ENCODE data around the gene SORL1.

DNA sequence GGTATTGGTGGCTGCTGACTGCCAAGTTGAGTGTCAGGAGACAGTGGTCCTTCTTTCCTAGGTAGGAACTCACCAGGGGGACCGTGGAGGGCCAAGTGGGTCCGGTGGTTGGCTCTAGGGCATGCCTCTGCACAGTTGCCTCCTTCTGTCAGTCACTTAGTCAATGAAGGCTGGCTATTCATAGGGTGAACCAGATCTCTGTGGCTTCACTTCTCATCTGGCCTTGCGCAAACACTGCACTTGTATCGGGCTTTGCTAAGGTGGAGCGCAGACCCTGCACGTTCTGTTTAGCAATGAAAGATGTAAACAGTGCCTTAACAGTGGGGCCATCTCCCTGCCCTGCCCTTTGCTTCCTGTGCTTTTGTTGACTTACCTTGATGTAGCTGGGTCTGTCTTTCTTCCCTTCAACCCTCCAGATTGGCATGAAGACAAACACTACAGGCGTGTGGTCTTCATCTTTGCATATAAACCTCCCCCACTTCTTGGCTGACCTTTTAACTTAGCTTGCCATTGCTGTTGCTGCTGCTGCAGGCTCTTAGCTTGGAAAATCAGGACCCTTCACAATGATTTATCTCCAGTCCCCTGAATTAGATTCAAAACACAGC lies 7.4 kb downstream of the SORL1 start:
- TF ChIP-seq POLR2AphosphoS5 (IDR thresholded peaks at IDR 0.05) (no peak), EP300 (IDR thresholded peaks at IDR 0.05) (no peak), POLR2A (IDR thresholded peaks at IDR 0.05) (no peak)
- TF ChIP-seq, protein P1, sequence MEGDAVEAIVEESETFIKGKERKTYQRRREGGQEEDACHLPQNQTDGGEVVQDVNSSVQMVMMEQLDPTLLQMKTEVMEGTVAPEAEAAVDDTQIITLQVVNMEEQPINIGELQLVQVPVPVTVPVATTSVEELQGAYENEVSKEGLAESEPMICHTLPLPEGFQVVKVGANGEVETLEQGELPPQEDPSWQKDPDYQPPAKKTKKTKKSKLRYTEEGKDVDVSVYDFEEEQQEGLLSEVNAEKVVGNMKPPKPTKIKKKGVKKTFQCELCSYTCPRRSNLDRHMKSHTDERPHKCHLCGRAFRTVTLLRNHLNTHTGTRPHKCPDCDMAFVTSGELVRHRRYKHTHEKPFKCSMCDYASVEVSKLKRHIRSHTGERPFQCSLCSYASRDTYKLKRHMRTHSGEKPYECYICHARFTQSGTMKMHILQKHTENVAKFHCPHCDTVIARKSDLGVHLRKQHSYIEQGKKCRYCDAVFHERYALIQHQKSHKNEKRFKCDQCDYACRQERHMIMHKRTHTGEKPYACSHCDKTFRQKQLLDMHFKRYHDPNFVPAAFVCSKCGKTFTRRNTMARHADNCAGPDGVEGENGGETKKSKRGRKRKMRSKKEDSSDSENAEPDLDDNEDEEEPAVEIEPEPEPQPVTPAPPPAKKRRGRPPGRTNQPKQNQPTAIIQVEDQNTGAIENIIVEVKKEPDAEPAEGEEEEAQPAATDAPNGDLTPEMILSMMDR (IDR thresholded peaks at IDR 0.05), result no peak

All from gastroesophageal sphincter (tissue), 3 donors.